Ovary (tissue), 3 donors: ENCODE measurements around the gene ANKRD33.

Experiments used
- CTCF ChIP-seq, 3 donors: fragments of 450-650 bp in 2 of 3; fragments of 200-600 bp in 1 of 3; IDR thresholded peaks; one replicate each; pipeline versions ENCODE4 v1.5.1 to v1.8.0; 2016 to 2022; ENCODE audit warnings: antibody characterized with exemption in 3 of 3, mild to moderate bottlenecking in 1 of 3
- POLR2A ChIP-seq: fragments of 450-650 bp; IDR thresholded peaks from one replicate; pipeline ENCODE4 v1.6.1; 2017; ENCODE audit warnings: antibody characterized with exemption, mild to moderate bottlenecking, moderate library complexity
- donor health status: DM: no; HTN: no; CAD: no.

- TF ChIP-seq CTCF (IDR thresholded peaks at IDR 0.05): no peak
- no peak for TF ChIP-seq POLR2A
Measured at GRCh38 chr12:51883998-51884675, 3.8 kb upstream of the ANKRD33 start.
